Middle frontal gyrus (tissue), 1 donor: ENCODE results near the gene PIK3R6.

Source experiments
- DNase-seq: peaks from one replicate; pipeline ENCODE4 v3.0.0-alpha.2; 2015; ENCODE audit warnings: low spot score; ENCODE audit errors: extremely low spot score

PIK3R6 gene

DNA sequence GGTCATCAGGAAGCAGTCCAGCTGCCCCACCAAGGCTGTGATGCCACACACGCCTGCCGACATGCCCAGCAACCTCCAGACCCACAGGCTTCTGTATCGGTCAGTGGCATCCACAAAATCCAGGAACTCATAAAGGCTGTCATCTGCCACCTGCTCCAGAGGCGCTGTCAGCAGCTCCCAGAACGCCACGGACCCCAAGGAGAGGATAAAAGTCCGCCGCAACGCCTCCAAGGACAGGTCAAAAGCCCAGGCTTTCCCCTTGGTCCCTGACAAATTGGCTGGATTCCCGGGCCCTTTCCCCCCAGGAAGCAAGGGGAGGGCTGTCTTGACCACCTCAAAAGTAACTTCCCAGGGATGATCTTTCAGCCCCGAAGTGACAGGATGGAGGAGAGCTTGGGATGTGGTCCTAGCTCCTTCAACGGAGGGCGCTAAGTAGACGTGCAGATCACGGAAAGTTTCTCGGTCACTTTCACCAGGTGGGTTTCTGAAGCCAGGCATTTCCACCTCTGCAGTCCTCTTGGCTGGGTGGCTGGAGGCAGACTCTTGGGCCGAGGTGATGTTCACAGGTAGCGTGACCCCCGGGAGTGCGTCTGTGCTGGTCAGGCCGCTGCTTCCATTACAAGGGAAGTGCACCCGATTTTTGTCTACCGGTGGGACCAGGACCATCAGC, 69.2 kb downstream of the PIK3R6 start:
- DNase-seq: no peak

DNA sequence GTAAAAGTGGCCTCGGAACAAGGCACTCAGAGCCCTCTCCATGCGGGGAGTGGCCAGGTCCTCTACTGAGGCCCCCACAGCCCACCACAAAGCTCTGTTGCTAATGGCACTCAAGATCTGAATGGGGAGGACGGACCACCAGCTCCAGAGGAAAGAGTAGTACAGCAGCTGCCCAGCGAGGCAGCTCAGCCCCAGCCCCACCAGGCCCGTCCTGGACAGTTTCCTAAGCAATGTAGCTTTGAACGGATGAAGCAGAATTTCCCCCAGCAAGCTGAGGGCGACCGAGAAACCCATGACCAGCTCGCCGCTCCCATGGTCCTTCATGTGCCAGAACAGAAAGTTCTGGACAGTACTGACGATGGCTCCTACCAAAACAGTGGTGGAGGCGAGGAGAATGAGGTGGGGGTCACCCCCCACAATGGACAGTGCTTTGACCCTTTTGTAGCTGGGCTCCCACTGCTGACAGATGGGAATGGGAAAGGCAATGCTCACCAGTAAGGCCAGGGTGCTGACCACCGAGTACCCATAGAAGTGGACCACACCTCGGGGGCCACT, 69.8 kb downstream of the PIK3R6 start:
- no peak for DNase-seq

DNA sequence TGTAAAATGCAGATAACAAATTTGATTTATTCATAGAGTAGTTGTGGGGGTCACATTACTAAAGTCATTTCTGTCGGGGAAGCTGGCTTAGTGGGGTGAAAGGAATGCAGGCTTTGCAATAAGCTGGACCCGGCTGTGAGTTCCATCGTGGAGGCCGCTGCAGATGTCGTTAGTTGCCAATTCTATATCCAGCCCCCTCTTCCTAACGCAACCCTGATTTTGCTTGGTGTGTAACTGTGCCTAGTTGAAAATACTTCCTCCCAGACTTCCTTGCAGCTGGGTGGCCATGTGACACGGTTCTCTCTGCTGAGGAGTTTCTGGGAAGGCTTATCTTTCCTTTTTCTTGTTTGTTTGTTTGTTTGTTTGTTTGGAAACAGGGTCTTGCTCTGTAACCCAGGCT, 72.8 kb downstream of the PIK3R6 start:
- DNase-seq: no peak

DNA sequence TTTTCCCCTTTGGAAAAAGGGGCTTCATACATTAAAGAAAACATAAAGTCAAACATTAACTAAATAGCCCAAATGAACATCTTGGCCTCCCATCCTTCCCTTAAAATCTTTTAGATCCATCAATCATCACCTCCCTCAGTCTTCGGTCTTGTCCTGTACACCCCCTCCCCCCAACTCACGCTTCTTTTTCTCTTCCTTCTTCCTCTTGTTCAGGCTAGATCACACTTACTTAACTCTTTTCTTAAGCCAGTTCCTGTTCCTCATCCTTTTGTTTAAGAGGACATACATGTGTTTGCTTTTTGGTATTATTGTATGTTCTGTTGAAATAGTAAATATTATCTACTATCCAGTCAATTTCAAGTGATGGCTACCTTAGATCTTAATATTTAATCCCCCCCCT, 73.8 kb downstream of the PIK3R6 start:
- DNase-seq: no peak

DNA sequence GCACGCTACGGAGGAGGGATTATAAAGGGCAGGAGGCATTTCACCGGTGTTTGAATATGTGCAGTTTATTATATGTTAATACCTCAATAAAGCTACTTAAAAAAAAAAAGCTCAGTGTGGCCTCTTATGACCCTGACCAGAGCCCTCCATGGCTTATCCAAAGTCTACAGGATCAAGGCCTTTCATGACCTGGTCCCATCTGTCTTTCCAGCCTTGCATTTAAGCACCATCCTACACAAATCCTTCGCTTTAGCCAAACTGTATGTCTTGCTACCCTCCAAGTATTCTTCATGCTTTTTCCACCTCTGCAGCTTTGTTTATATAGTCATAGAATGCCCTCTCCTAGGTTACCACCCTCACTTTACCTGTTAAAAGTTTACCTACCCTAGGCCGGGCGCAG, 74.8 kb downstream of the PIK3R6 start:
- no peak for DNase-seq

DNA sequence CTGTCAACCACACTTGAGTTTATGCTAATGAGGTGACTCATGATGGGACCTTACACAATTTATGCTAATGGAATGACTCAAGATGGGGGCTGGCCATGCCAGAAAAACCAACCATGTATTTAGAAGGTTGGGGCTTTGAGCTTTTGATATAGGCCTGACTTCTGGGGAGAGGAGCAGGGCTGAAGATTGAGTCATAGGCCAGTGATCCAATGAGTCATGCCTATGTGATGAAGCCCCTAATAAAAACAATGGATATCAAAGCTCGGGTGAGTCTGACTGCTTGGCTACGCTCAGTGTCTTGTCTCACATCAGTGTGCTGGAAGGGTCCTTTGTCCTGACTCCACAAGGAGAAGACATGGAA, 75.6 kb downstream of the PIK3R6 start:
- no peak for DNase-seq

DNA sequence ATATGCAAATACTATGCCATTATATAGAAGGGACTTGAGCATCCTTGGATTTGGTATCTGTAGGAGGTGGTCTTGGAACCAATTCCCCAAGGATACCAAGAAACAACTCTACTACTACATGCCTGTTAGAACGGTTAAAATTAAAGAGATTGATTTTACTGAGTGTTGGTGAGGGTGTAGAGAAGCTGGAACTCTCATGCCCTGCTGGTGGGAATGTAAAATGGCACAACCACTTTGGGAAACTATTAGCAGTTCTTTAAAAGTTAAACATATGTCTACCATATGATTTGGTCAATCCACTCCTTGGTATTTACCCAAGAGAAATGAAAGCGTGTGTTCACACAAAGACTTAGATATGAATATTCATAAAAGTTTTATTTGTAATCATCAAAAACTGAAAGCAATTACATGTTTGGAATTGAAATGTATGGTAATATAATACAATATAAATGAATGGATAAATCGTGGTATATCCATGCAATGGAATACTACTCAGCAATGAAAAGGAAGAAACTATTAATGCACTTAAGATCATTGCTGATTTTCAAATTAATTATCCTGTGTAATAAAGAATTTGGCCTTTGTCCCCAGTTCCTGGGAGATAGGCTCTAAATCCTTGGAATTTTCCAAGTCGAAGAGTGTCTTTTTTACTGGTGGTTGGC, 76.1 kb downstream of the PIK3R6 start:
- DNase-seq: no peak

DNA sequence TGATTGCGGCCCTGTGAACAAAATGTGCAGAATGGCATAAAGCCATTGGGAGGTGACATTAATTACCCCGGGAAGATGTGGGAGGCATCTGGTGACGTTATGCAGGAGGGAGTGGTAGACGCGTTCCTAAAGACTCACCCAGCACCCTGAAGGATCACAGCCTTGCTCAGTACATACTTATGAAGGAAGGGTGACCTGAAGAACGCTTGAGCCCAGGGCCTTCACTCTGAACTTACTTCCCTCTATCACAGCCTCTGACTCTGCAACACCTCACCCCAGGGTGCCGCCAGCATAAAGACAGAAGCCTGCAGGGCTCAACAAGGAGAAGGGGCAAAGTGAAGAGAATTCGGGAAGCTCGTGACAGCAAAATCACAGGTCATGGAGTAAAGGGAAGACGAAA, 77.7 kb downstream of the PIK3R6 start:
- no peak for DNase-seq

DNA sequence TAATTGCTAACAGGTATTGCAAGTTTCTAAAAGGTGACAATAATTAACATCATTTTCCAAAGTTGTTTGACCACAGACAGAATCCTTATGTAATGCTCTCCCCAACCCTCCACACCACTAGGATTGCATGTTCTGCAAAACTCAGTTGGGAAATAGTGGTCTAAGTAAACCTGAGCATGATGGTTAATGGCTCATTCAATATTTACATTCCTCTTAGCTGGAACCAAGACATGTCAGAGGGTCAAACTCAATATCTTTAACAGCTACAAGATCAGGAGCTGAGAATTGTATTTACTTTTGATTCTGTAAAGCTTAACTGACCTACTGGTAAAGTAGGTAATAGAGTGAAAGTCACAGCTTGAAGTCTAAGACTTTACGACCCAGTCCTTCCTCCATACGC, 78.5 kb downstream of the PIK3R6 start:
- DNase-seq: no peak

DNA sequence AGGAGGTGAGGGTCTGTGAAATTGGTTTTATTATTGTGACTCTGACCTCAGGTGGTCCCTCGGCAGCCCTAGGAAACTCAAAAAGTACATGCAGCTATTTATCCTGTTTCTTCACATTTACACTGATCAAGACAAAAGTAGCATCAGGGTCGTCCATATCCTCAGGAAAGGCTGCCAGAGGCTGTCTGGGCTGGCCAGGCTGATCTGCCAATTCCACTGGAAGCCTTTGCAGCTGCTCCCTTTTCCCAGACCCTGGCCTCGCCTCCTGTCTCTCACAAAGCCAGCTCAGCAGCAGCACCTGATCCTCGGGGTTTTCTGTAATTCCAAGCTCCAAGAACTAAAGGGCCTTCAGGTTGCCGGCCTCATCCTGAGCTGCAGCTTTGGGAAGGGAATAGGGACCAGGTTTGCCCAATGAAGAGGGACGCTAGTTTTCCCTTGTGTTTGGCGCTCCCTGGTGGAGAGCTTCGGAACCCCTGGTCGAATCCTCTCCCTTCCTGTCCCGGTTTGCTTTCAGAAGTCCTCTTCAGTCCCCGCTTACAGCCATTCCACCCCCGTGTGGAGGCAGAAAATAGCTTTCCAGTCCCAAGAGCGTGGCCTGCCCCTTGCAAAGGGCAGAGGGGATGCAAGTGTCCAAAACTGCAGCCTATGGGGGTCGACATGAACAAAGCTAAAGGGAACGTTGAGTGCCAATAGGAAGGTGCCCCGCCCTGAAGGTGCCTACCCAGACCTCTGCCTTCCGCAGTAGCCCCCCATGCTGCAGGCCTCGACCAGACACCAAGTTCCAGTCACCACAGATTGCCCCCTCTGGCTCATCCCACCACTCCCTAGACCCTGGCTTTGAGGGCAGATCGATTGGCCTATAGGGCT, 81.7 kb downstream of the PIK3R6 start:
- DNase-seq: peak; percentile 34

DNA sequence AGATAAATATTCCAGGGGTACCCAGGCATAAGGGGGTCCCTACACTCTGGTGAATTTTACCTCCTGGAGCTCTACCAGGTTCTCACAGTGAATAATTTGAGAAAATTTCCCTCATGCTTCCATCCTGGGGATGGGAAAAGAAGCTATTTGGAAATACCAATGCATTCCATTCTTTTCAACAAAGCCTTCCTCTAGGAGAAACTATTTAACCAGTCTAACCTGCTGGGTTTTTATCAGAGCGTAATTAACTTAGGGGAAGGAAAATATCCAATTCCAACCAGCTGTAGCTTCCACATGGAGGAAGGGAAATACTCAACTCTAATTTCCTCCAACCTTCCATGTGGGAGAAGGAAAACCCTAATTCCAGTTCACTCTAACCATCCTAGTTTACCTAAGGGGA, 85.3 kb downstream of the PIK3R6 start:
- DNase-seq: no peak

DNA sequence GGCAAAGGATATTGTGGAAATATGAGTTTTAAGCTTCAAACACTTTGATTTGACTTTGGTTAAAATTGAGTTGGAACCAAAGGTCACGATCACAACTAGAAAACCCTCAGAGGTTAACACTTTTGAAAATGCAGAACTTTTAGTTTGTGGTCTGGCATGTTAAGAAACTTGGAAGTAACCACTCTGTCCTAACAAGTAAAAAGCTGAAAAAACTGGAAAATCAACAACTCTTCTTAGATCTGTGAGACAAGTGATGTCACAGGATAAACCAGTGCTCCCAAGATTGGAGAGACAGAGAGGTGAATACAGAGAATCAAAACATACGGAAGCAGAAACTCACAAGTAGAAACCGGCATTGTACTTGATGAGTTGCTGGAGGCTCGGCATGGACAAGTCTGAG, 85.7 kb downstream of the PIK3R6 start:
- no peak for DNase-seq

DNA sequence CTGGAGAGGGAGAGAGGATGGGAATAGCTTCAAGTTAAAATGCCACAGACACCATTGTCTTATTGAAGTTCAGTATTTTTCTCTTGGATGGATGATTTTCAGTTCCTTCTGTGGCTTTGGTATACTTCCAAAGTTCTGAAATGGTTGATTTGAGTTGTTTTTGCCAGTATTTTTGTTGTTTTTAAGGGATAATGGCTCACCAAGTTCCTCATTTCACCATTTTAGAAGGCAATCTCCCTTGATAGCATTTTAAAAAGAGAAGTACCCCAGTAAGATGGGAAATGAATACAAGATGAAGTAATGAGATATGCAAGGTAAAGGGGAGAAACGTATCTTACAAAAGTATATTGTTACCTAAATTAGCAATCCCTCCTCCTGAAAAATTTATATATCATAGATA, 90.6 kb downstream of the PIK3R6 start:
- no peak for DNase-seq

DNA sequence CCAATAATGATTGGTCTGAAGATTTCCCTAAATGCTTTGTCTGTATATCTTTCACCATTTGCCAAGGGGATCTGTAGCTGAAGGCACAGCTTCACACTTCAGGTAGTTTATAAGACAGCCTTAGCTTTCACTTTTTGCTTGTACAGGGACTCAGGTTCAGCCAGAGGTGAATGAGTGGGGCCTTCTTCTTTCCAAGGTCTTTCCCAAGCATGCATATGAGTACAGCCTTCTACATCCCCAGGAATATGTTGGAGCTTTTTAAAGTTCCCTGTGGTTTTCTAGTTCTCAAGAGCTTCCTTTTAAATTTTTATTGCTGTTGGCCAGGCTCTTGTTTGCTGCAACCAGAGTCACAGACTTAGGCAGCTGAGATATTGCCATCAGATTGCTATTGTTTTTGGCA, 91.2 kb downstream of the PIK3R6 start:
- DNase-seq: no peak

DNA sequence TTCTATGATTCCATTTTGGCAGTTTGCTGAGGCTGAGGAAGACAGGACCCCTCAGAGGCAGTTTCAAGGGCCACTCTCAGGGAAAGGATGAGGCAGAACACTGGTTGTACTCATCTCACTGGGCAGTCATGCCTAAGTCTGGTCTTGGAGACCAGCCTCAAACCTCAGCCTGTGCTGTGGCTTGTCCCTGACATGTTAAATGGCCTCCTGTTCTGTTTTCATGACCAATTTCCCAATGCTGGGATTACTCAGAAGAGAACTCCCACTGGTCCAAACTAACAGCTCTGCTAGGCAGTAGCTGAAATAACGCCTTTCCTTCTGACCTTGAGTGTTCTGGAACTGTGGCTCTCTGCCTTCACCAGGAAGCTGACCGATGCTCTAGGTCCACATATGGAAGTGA, 100.7 kb downstream of the PIK3R6 start:
- no peak for DNase-seq

DNA sequence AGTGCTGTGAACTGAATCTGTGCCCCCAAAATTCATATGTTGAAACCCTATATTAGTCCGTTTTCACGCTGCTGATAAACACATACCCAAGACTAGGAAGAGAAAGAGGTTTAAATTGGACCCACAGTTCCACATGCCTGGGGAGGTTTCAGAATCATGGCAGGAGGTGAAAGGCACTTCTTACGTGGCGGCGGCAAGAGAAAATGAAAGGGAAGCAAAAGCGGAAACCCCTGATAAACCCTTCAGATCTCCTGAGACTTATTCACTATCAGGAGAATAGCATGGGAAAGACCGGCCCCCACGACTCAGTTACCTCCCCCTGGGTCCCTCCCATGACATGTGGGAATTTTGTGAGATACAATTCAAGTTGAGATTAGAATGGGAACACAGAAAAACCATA, 105.5 kb downstream of the PIK3R6 start:
- no peak for DNase-seq

DNA sequence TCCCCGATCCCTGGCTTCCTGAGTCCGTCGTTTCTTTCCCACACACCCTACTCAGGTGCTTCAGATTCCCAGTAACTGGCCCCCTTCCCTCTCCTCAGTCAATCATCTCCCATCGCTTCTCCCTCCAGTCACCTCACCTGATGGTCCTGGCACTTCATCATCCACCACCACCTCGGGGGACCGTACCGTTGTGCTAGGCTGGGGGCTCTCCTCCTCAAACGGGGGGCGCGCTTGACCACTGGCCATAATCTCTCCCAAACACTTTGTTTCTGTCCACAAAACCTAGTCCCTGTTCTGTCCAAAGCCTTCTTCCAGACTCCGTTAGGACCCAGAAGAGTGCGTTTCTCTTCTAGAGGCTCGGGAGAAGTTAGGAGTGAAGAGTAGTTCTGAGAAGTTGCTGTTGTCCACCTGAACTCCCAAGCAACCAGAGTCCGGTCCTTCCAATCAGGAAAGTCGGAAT, 109.3 kb downstream of the PIK3R6 start, which contains the start of gene SPDYE4:
TSS of gene SPDYE4 (minus strand) at position 410 of the 460 bp plus-strand sequence. CDS start at position 246, 164 bp downstream.
- DNase-seq: no peak

DNA sequence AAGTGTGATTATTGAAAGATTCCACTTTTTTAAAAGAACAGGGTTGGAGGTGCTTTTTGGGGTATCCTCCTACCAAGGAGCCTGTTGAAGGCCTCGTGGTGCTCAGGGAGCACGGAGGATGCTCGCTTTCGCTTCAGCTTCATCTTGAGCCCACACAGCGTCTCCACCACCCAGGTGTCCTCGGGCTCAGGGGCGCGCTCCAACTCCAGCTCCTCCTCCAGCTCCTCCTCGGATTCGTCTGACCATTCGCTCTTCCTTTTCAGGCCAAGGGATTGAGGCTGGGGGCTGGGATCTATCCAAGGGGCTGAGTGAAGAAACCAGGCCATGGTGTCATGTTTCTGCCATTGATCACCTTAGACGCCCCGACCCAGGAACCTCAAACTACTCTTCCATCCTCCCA, 110.3 kb downstream of the PIK3R6 start:
- DNase-seq: no peak

DNA sequence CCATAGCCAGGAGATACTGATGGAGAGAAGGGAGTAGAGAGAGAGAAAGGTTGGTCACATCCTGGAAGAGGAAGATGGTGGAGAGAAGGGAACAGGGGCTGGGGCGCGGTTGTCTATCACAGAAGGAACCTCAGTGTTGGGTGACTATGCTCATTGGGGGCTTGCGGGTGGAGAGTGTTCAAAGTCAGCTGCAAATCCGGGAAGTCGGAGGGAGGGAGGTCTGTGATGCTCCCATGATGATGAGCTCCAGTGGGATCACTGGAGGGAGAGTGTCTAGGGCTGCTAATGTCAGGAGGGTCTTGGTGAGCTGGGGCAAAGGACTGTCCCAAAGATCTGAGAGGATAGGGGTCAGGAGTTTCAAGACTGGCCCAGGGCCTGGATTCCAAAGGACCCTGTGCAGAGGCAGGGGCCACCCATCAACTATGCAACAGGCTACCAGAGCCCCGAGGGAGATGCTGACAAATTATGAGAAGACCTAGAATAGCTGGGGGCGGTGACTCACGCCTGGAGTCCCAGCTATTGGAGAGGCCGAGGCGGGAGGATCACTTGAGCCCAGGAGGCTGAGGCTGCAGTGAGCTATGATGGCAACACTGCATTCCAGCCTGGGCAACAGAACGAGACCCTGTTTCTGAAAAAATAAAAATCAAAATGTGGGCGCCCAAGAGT, 111.8 kb downstream of the PIK3R6 start:
- DNase-seq: no peak

DNA sequence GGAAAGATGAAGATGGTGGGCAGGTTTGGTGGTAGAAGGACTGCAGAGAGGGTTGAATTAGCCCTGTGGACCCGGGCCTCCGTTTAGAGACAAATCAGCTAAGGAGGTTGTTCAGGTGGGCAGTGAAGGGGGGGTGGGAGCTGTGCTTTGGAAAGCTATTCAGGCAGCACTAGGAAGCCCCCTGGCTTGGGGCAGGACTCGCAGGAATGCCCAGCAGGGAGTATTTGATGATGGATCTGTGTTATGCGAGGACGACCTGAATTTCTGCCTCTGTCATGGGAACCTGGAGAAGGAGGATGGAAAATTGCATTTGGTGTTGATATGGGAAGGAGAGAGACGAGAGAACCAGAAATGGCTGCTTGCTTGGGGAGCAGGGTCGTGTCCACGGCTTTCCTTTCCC, 112.6 kb downstream of the PIK3R6 start:
- DNase-seq: no peak

DNA sequence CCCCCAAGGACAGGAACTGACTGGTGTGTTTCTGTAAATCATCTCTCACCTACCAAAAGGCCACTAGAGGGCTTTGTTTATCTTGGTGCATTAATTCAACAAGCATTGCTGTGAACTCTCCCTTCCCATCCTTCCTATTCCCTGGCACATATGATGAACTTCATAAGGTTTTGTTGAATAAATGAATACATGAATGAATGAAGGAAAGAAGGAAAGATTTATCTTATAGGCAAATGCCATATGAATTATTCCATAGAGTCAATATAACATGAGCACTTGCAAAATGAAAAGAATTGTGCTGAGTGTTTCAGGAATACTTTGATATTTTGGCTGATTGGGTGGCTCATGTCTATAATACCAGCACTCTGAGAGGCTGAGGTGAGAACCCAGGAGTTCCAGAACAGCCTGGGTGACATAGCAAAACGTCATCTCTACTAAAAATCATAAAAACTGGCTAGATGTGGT, 113.5 kb downstream of the PIK3R6 start:
- DNase-seq: no peak
